GM12864 (cell line): Measurements from ENCODE around the gene HRG.
A peak's percentile ranks its signal among the peaks of the same experiment; 100 is the strongest.

ENCODE experiments used
- DNase-seq: peaks from one replicate; pipeline ENCODE4 v3.0.0-alpha.2; 2011; ENCODE audit warnings: low read depth
- H3K4me3 ChIP-seq: 2 replicates; pipeline ENCODE4 v1.5.1; 2011; ENCODE audit warnings: mild to moderate bottlenecking, low read depth, low read length, control low read depth
- TF ChIP-seq, protein P1 (sequence below): IDR thresholded peaks from 2 replicates; pipeline ENCODE4 v1.5.1; 2011; ENCODE audit warnings: low read depth, mild to moderate bottlenecking, moderate library complexity, low read length, control low read depth, inconsistent platforms; ENCODE audit errors: missing control alignments

The HRG gene, protein sequence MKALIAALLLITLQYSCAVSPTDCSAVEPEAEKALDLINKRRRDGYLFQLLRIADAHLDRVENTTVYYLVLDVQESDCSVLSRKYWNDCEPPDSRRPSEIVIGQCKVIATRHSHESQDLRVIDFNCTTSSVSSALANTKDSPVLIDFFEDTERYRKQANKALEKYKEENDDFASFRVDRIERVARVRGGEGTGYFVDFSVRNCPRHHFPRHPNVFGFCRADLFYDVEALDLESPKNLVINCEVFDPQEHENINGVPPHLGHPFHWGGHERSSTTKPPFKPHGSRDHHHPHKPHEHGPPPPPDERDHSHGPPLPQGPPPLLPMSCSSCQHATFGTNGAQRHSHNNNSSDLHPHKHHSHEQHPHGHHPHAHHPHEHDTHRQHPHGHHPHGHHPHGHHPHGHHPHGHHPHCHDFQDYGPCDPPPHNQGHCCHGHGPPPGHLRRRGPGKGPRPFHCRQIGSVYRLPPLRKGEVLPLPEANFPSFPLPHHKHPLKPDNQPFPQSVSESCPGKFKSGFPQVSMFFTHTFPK

DNA sequence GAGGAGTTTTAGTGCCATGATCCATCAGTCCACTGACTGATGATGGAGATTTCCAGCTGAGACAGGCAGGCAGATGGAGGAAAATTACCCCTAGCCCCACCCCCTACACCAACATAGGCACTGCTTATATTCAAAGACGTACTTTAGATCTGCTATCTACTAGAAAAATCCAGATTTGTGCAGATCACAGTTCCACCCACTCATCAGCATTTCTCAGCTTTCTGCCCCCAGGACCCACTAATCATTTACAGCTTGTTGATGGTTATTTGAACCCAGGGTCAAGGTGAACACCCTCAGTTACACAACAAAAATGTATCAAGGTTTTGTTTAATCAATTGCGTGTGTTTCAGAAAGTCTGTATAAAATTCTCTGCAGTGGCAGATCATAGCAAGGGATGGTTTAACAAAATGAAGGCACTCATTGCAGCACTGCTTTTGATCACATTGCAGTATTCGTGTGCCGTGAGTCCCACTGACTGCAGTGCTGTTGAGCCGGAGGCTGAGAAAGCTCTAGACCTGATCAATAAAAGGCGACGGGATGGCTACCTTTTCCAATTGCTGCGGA is at the start of gene HRG:
Gene HRG (plus strand): TSS at position 390 of the 564 bp plus-strand sequence. CDS start 18 bp downstream, at position 408.
- no peak for DNase-seq
- no peak within 1 kb of the TSS for H3K4me3 ChIP-seq
- TF ChIP-seq, protein P1, sequence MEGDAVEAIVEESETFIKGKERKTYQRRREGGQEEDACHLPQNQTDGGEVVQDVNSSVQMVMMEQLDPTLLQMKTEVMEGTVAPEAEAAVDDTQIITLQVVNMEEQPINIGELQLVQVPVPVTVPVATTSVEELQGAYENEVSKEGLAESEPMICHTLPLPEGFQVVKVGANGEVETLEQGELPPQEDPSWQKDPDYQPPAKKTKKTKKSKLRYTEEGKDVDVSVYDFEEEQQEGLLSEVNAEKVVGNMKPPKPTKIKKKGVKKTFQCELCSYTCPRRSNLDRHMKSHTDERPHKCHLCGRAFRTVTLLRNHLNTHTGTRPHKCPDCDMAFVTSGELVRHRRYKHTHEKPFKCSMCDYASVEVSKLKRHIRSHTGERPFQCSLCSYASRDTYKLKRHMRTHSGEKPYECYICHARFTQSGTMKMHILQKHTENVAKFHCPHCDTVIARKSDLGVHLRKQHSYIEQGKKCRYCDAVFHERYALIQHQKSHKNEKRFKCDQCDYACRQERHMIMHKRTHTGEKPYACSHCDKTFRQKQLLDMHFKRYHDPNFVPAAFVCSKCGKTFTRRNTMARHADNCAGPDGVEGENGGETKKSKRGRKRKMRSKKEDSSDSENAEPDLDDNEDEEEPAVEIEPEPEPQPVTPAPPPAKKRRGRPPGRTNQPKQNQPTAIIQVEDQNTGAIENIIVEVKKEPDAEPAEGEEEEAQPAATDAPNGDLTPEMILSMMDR, result no peak

DNA sequence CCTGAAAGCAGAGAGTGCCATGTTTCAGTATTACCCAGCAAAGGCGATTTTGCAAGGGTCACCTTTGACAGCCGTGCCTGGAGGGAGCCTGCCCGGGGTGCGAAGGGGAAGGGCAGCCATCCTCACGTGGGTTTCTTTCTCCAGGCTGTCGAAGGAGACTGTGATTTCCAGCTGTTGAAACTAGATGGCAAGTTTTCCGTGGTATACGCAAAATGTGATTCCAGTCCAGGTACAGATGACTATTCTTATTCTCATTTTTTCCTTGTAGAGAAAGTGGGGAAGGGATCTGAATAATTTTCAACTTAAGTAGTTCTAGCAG is 49.6 kb upstream of the HRG start:
- DNase-seq, result no peak
- no peak overlapping the region for H3K4me3 ChIP-seq
- TF ChIP-seq, protein P1, result no peak

DNA sequence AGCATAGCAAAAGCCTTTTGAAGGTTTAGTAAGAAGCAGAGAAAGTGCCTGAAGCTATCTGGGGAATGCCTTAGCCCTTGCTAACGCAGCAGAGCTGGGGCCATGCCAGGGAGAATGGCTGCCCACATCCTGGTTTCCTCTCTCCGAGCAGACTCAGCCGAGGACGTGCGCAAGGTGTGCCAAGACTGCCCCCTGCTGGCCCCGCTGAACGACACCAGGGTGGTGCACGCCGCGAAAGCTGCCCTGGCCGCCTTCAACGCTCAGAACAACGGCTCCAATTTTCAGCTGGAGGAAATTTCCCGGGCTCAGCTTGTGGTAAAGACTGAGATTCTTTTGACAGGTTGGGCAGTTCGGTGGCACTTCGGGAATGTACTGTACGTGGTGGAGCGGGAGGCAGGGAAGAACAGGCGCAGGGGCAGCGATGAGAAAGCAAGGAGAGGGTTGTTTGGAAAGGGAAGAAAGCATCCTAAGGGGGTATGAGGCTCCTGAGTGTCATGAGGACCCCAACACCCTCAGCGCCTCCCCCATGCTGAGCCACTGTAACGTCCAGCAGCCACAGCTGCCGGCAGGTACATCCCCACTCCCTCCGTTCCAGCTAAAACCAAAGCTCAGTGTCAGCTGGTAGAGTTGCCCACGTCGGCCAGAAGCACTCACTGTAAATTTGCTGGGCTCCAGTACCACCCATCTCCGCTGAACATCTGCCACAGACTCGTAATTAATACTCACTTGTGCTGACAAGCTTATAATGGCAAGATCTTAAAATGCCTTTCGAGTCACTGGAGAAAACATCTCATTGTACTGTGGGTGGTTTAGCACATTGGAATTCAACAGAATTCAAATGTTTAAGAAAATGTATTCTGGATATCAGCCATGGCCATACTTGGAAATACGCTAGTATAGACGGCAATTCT is 48.5 kb upstream of the HRG start:
- no peak overlapping the region for H3K4me3 ChIP-seq
- TF ChIP-seq, protein P1, result peak; percentile 90
- peak; percentile 44 for DNase-seq

DNA sequence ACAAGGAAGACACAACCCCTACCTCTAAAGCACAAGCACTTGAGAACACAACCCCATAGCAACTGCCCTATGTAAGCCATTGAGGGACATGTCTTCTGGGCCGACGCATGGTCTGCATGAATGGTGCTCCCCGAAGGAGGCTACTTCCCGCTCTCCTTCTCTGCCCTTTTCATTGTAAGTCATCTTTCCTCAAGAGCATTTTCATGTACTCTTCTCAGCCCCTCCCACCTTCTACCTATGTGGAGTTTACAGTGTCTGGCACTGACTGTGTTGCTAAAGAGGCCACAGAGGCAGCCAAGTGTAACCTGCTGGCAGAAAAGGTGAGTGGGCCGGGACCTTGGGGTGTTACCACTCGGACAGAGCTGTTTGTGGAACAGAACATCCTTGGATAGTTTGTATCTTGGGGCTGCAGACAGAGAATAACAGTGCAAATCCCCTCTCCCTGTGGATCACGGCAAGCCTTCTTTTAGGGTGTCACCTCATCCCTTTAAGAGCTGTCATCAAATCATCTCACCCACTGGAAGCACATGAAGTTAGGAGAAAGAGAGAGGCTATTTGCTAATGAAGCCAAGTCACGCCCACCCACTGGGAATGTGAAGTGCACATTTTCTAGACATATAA is 47.4 kb upstream of the HRG start:
- TF ChIP-seq, protein P1, result no peak
- DNase-seq, result no peak
- H3K4me3 ChIP-seq, result no peak overlapping the region

DNA sequence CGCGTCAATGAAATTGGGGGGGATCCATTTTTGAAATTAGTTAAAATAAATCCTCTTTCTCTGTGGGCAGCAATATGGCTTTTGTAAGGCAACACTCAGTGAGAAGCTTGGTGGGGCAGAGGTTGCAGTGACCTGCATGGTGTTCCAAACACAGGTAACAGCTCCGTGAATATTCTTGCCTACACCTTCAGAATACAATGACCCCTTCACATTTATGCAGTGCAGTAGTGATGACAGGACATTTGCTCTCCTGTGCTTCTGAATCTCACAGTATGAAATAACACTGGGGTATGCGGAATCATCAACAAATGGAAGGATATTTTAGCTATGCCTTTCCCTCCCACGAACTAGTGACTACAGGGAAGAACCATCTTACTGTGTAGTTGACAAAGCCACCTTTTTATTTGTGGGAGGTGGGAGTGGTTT is 46.0 kb upstream of the HRG start:
- TF ChIP-seq, protein P1, result no peak
- no peak for DNase-seq
- no peak overlapping the region for H3K4me3 ChIP-seq
